Superior temporal gyrus (tissue), 1 donor: ENCODE measurements around the gene DLST.

Experiments used
- DNase-seq: peaks from one replicate; pipeline ENCODE4 v3.0.0-alpha.2; 2016; ENCODE audit errors: extremely low spot score

The DLST gene

DNA sequence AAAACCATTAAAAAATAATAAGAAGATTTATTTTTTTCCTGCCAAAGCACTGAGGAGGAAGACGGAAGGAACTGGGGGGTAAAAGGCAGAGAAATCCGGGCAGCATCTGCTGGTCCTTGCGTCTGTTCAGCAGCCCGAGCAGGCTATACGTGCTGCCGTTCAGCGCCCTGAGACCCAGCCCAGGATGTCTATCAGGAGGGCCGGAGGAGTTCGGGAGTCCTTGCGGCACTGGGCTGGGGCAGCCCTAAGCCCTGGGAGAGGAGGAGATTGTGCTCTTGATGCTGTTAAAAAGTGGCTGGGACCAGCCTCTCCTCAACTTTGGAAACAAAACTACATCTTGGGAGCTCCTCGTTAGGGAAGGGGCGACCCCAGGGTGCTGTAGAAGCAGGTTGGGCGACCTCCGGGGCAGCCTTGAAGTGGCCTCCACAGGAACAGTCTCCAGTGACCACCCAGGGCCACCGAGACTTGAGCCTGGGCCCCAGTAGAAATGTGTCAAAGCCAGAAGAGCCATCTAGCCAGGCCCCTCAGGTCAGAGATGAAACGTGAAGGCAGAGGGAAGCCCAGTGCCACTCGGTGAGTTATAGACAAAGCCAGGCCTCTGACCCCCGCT lies 59.3 kb downstream of the DLST start:
- no peak for DNase-seq

DNA sequence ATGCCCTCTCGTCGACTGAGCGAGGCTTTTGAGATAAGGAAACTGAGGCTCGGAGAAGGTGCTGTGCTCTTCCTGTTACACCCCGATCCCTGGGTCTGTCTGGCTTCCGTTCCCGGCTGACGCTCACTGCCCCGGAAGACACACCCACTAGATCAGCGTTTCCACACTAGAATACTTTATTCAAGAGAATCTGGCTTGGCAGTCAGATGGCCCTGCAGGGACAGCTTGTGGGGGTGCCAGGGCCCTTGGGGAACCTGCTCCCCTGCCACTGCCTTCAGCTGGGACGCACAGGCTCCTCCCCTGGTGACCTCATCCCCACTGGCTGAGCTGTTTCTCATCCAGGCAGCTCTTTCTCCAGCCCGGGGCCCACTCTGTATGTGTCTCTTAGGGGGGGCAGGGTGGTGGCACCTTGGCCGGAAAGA lies 60.0 kb downstream of the DLST start:
- DNase-seq: peak; percentile 78

DNA sequence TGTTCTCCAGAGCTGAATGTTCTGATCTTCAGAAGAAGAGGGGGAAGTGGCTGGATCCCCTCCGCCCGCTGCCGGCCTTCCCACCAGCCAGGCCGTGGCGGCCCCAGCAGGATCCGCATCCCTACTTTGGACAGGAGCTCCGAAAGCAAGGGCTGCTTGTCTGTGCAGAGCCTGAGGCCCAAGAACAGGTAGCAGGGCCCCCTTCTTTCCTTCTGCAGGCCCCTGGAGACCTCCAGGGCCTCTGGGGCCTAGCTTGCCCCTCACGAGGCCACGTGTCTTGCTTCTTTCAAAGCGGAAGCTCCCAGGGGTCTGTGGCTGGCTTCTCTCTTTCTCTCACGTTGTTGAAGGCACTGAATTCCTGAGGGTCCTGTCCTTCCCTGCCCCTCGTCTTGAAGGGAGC lies 60.5 kb downstream of the DLST start:
- DNase-seq: no peak

DNA sequence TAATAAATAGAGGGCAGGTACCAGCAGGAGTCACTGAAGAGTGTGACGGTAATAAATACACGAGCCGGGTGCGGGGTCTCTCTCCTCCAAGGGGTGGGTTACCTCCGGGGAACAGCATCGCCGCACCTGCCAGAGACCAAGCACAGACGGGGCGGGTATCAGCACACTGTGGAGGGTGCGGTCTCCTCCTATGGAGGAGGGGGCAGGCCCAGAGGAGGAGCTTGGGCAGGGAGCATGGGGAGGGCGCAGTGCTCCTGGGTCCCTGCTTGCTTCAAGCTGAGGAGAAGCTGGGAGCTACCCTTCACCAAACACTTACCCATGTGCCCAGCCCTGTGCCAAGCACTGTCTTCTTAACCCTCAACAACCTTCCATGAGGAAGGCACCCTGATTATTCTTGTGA lies 60.9 kb downstream of the DLST start:
- DNase-seq: no peak

DNA sequence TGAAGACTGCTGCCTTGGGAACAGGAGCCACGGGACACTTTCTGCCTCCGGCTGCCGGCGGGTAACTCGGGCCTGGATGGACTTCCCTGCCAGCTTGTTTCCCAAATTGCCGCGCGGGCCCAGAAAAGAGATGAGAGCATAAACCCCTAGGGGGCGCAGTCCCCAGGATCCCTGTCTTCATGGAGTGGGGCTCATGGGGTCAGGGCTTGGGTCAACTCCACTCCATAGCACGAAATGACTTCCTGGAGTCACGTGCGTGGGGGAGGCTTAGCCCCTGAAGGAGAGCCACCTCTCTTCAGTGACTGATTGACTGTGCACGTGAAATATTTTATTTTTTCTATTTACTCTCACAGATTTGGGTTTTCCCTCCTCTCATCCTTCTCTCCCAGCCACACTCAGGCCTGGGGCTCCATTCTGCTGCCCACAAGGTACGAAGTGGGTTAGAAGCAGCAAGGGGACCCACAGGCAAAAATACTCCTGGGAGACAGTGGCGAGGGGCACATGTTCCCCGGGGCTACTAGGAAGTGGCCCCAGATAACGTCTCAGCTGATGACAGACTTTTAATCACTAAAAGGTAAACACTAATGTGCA lies 63.6 kb downstream of the DLST start:
- DNase-seq: peak; percentile 25

DNA sequence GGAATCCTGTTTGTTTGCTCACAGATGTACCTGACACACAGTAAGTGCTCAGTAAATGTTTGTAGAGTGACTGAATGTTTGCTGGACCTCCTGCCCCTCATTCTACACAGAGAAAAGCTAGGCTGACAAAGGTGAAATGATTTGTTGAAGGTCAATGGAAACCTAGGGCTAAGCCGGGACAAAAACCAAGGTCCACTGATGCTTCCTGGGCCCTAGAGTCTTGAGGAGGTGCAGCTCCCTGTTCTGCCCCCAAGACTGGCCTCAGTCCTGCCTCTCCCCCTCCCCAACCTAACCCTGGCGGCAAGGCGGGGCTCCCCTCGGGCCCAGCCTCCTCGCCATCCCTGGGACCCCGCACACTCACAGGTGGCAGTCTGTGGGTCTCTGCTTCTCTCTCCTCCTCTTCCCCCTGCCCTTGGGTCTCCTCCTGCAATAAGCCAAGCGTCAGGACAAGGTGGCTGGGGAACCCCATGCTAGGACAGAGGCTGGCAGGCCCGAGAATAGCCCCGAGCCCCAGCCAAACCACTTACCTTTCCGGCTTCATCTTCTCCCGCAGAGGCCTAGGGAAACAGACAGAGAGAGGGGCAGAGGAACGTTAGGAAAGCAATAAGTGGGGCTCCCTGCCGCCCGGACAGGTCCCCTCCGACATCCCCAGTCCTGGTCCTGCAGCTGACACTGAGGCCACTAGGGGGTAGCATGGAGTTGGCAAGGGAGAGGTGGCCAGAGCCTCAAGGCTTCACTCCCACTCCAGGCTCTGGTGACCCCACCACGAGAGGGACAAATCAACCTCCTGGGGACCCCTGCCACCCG lies 64.3 kb downstream of the DLST start:
- DNase-seq: peak; percentile 87

DNA sequence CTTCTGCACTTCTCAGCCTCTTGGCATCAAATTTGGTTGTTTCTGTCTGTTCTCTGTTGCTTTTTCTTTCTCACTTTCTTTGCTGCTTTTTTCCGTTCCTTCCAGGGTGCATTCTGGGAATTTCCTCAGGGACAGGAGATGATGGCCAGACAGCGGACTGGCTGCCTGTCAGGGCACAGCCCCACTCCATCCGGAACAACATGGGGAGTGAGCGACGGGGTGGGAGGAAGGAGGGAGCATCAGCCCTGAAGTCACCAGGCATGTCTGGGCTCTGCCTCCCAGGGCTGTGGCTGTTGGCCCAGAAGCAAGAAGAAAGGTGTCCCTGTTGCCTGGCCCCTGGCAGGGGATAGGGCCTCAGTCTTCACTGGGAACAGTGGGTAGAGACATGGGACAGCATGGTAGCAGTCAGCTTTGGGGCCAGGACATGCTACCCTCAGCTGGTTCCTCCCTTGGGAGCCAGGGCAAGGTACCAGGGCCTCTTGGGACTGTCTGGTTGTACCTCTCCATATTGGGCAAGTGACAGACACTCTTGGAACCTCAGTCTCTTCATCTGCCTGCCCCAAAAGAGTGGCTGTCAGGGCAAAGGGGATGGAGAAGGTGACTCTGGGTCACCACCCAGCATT lies 65.1 kb downstream of the DLST start:
- DNase-seq: no peak

DNA sequence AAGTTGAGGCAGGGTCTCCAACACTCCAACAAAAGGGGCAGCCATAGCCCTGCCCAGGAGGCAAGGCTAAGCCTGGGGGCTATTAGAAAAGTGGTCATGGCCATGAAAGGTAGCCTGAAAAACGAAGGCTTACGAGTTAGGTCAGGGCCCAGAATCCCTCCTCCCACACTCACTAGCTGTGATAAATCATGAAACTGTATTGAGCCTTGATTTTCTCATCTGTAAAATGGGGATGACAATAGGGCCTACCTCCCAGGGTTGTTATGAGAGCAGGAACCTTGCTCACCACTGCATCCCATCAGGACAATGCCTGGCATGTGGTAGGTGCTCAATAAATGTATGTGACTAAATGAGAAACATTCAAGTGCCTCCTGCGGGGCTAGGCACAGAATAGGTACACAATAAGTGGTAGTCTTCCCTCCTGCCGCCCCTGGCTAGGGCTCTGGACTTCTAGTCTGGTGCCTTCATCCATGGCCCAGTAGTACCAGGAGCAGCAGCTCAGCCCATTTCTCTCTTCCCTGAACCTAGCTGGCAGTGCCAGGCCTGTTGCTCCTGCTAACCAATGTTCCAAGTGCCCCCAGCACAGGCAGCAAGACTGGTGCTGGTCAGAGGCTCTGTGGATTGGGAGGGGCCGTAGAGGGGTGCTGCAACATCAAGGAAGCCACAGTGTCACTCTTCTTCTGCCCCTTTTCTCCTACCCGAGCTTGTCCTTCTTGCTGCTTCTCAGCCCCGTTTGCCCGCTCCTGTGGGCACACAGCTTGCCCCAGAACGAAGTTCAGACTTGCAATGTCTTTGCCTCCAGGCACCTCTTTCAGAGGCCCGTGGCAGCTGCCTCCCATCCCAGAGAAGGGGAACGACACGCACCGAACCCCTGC lies 65.9 kb downstream of the DLST start:
- DNase-seq: no peak

DNA sequence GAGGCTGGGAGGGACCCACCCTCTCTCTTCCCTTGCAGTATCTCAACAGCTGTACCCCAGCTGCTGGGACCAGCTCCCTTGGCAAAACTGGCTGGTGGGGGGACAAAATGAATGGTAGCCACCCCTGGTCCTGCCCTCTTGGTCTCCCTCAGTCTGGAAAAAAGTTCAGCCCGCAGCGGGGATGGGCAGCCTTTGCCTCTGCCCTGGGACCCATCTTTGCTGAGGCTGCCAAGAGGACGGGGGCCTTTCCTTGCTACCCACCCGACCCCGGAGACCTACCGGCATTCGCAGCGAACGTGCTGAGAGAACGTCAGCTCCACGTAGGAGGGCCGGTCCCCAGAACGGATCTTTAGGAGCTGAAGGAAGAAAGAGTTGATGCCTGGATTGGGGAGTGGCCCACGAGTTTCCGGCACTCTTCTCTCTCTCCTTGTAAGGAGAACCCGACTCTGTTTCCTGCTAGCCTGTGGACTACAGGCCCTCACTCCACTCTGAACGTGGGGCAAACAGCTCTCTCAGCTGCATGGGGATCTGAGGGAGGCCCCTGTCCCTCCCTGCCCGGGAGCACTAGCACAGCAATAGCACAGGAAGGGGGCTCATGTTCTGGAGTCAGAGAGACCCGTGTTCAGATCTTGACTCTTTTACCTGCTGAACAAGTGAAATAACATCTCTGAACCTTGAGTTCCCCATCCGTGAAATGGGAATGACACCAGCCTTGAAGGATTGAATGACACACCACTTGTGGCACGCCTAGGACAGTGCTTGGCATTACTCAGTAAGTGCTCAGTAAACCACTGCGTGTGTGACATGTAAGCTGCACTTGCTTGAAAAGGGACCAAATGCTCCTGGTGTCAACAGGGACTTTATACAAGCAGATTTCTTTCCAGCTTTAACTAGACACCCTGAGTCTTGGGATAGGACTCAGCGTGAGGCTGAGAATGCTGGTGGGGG lies 66.8 kb downstream of the DLST start:
- DNase-seq: no peak

DNA sequence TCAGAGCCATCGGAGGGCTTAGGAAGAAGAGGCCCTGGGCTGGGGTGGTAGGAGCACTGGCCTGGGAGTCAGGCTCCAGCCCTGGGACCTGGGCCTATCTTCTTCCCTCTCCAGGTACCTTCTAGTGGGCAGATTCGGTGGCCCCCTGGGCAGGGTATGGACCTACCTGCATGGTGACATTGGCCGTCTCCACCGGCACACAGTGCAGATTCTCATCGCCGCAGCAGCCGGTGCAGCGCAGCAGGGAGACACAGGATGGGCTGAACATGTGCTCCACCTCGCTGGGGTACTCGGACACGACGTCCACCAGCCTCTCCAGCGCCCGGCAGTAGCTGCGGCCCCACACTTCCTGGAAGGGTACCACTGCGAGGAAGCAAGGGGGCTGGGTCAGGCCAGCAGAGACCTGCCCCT lies 67.5 kb downstream of the DLST start:
- no peak for DNase-seq

DNA sequence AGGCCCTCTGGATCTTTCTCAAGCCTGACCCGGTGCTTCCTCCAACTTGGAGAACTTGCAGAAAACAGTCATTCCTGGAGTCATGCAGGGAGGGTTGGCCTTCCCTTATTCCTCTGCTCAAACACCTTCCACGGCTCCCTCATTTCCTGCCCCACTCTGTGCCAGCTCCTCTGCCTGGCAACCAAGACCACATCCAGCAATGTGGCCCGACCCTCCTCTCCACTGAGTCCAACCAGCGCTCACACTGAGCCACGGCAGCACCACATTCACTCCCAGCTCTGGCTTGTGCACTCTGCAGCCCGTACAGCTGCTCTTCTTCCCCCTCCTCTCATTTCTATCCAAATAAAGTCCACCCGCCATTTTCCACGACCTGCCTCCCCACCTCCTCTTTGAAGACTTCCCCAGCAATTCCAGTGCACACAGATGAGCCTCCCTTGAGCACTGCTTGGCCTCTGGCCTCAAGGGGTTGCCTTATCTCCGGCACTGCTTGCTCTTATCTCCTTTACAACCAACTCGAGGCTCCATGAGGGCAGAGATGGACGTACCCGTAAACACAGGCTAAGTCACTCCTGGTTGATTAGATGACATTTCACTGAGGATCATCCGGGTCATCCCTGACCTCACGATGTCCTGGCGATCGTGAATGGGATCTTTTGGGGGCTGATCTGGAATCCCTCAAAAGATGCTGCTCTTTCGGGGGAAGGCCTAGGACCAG lies 68.3 kb downstream of the DLST start:
- no peak for DNase-seq

DNA sequence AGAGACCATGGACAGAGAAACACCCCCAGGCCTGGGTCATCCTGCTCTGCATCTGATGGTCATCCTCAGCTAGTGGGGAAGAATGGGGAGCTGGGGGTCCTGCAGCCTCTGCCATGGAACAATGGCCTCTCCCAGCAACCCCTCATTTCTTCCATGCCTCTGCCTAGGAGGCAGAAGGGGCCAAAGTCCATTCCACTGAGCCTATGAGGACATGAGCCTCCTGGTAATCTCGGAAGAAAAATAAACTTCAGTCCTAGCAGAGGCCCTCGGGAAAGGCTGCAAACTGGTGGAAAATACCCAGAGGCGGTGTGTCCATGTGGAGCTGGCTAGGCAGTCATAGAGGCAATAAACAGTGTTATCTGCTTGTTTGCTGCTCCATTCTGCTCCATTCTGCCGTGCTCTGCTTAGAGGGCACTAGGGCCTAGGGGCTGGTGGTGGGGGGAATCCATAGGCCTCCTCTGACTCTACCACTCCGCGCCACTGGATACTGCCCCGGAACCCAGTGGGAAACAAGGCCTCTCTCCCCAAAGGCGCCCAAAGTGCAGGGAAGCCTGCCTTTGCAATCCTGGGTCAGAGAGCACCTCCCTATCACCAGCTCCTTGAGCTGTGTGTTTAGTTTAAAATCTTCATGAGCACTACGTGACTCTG lies 69.2 kb downstream of the DLST start:
- no peak for DNase-seq

DNA sequence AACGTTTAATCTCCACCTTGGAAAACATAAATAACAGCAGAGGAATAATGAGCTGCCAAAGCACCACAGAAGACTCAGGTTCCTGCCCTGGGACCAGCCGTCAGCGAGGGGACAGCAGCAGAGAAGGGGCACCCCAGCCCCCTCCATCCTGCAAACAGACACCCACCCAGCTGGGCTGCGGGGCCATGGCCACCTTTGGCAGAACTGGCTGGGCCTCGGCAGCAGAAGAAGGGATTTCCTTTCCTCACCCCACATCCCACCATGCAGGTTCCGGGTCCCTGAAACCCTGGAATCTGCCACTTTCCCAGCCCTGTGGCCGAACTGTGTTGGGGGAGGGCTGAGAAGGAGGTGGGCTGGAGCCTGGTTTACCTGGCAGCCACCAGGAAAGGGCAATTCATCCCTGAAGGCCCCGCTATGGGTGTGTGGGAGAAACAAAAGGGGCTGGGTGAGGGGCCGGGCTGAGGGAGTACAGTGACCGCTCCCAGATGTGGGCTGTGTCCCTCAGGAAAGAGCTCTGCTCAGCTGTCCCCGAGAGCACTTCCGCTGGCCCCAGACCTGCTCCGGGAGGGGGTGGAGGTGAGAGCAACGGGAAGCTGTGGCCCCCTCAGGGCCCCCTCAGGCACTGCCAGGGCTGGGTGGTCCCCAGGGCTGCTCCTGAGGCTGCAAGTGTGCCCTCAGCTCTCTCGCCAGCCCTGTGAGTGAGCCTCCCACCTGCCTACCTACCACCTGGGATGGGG lies 69.9 kb downstream of the DLST start:
- DNase-seq: no peak

DNA sequence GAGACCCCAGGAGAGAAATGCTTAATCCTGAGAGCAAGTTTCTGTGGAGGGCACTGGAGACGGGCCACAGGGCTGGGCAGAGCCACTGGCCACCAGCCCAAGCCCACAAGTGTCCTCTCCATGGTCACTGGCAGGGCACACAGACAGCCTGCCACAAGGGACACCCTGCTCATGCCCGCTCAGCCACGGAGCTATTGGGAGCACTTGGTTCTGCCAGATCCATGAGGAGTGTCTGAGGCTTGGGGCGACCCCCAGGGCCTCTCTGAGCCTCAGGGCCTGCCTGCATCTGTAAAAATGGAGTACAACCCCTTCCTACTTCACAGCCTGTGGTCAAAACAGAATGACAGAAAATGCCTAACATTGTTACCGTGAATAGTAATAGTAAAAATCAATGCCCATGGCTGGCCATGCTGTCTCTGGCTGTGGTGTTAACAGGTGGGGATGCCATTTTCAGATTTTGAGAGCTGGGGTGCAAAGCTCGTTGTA lies 70.5 kb downstream of the DLST start:
- DNase-seq: no peak

DNA sequence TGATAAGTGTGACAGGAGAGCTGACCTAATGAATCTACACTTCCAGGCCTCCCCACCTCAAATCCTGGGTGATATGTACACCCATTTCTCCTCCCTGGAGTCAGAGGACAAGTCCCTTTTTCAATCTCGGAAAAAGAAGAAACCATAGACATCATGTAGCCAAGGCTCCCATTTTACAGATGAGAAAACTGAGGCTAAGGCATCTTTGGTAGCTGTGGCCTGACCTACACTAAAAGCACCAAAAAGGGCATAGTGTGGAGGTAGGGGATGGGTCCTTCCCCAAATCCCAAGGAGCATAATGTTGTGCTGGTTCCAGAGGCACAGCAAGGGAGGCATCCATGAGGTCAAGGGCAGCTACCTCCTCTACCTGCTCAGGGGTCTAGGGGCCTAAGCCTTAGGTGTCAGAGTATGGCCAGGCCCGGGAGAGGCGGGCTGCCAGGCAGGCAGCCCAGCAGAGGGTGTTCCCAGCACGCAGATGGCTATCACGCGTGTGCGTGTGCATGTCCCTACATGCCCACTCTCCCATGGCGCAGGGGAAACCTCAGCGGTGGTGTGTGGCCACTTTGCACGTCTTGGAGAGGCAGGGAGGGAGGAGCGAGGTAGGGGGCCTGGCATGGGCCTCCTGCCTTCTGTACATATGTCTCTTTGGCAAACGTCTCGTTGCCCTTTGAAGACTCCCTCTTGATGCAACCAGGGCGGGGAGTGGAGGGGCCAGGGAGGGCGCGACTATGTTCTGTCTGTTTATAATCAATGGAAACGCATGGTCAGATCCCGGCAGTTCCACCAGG lies 71.2 kb downstream of the DLST start:
- no peak for DNase-seq
